ENCODE results near the gene TMC1.

GRCh38 chr9:72529531-72529930, 8.1 kb downstream of the TMC1 start:
- TF ChIP-seq ATF2 (tag by site-specific recombination; IDR thresholded peaks at IDR 0.05; ENCODE audit: low read depth) (no peak), TCF7L2 (IDR thresholded peaks at IDR 0.05; ENCODE audit: borderline replicate concordance, low read depth, low read length) (no peak)
- TF ChIP-seq, protein P1, sequence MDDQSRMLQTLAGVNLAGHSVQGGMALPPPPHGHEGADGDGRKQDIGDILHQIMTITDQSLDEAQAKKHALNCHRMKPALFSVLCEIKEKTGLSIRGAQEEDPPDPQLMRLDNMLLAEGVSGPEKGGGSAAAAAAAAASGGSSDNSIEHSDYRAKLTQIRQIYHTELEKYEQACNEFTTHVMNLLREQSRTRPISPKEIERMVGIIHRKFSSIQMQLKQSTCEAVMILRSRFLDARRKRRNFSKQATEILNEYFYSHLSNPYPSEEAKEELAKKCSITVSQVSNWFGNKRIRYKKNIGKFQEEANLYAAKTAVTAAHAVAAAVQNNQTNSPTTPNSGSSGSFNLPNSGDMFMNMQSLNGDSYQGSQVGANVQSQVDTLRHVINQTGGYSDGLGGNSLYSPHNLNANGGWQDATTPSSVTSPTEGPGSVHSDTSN (CRISPR knock-in tag; IDR thresholded peaks at IDR 0.05): no peak
- TF ChIP-seq, protein P2, sequence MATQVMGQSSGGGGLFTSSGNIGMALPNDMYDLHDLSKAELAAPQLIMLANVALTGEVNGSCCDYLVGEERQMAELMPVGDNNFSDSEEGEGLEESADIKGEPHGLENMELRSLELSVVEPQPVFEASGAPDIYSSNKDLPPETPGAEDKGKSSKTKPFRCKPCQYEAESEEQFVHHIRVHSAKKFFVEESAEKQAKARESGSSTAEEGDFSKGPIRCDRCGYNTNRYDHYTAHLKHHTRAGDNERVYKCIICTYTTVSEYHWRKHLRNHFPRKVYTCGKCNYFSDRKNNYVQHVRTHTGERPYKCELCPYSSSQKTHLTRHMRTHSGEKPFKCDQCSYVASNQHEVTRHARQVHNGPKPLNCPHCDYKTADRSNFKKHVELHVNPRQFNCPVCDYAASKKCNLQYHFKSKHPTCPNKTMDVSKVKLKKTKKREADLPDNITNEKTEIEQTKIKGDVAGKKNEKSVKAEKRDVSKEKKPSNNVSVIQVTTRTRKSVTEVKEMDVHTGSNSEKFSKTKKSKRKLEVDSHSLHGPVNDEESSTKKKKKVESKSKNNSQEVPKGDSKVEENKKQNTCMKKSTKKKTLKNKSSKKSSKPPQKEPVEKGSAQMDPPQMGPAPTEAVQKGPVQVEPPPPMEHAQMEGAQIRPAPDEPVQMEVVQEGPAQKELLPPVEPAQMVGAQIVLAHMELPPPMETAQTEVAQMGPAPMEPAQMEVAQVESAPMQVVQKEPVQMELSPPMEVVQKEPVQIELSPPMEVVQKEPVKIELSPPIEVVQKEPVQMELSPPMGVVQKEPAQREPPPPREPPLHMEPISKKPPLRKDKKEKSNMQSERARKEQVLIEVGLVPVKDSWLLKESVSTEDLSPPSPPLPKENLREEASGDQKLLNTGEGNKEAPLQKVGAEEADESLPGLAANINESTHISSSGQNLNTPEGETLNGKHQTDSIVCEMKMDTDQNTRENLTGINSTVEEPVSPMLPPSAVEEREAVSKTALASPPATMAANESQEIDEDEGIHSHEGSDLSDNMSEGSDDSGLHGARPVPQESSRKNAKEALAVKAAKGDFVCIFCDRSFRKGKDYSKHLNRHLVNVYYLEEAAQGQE (tag by site-specific recombination; IDR thresholded peaks at IDR 0.05): no peak
